Inflammatory macrophage (primary cell): ENCODE measurements around the gene GLI1.

Experiments used
- DNase-seq, 2 donors: peaks; one replicate each; pipeline ENCODE4 v3.0.0-alpha.2; 2020 to 2022

Gene GLI1

GRCh38 chr12:57461276-57461916 is 1.8 kb downstream of the GLI1 start:
- DNase-seq: peak in 1 of 2 donors; percentile 24

- DNase-seq: no peak
Observed at GRCh38 chr12:57461917-57462250, 2.3 kb downstream of the GLI1 start.

- peak; percentile 75 to 78 for DNase-seq
Observed at GRCh38 chr12:57462251-57462911, 2.8 kb downstream of the GLI1 start.

- DNase-seq: no peak
Observed at GRCh38 chr12:57462912-57463253, 3.3 kb downstream of the GLI1 start.

- no peak for DNase-seq
Observed at GRCh38 chr12:57464569-57464968, 5.0 kb downstream of the GLI1 start.

GRCh38 chr12:57465030-57465746 is 5.6 kb downstream of the GLI1 start:
- no peak for DNase-seq

GRCh38 chr12:57465747-57466505 is 6.3 kb downstream of the GLI1 start:
- no peak for DNase-seq

- no peak for DNase-seq
Observed at GRCh38 chr12:57467212-57467874, 7.8 kb downstream of the GLI1 start.

GRCh38 chr12:57467915-57468314 is 8.3 kb downstream of the GLI1 start:
- DNase-seq: no peak

- no peak for DNase-seq
Observed at GRCh38 chr12:57469296-57470164, 9.9 kb downstream of the GLI1 start.

GRCh38 chr12:57470286-57470969 is 10.8 kb downstream of the GLI1 start:
- DNase-seq: no peak

- no peak for DNase-seq
Observed at GRCh38 chr12:57470970-57471656, 11.5 kb downstream of the GLI1 start.

- no peak for DNase-seq
Observed at GRCh38 chr12:57471661-57472060, 12.1 kb downstream of the GLI1 start.

GRCh38 chr12:57472391-57472790 is 12.8 kb downstream of the GLI1 start:
- no peak for DNase-seq

- DNase-seq: no peak
Observed at GRCh38 chr12:57473392-57473791, 13.8 kb downstream of the GLI1 start.

GRCh38 chr12:57473886-57474285 is 14.3 kb downstream of the GLI1 start:
- DNase-seq: no peak

- DNase-seq: no peak
Observed at GRCh38 chr12:57474430-57474829, 14.8 kb downstream of the GLI1 start.

GRCh38 chr12:57474862-57475261 is 15.3 kb downstream of the GLI1 start:
- no peak for DNase-seq

GRCh38 chr12:57475271-57476161 is 15.9 kb downstream of the GLI1 start:
- peak; percentile 24 to 52 for DNase-seq
